ENCODE measurements around the gene SMIM3.

- TF ChIP-seq SMC3 (IDR thresholded peaks at IDR 0.05) (no peak), CTCF (IDR thresholded peaks at IDR 0.05) (no peak), FOSL2 (IDR thresholded peaks at IDR 0.05) (no peak), FOSL2 (CRISPR knock-in tag; IDR thresholded peaks at IDR 0.05) (no peak), MAZ (IDR thresholded peaks at IDR 0.05; ENCODE audit: borderline replicate concordance, low read depth, low read length) (no peak), USF2 (IDR thresholded peaks at IDR 0.05) (no peak)
These were observed 21.4 kb upstream of the SMIM3 start for GRCh38 chr5:150757087-150757649.

Data from A549 (cell line).